Heart left ventricle (tissue), 16 donors: Measurements from ENCODE around the gene CER1. TPM values are rescaled to one million over a fixed set of nuclear protein-coding genes. Genes with fewer than 3 reads are reported as not detected.
"Not testable (repeated sequence)": the region's sequence is repeated elsewhere in the genome, so short reads cannot be mapped to it uniquely, and the experiment has no call there.

Experiments used
- ATAC-seq, 4 donors: fragments of 200-7000 bp; cut with Tn5 transposase; one replicate each; pipeline ENCODE4 v1.9.1; 2020 to 2022; ENCODE audit warnings: moderate library complexity in 4 of 4, mild to moderate bottlenecking in 3 of 4, moderate number of reproducible peaks in 1 of 4
- DNase-seq, 5 donors: peaks; one replicate each; pipeline ENCODE4 v3.0.0-alpha.2; 2020
- H3K27ac ChIP-seq, 12 donors: fragments of 200-600 bp; sonication (generic) in 4 of 12; one replicate each; pipeline versions ENCODE4 v1.5.0 to v1.8.0; 2016 to 2022; ENCODE audit warnings: mild to moderate bottlenecking in 2 of 12
- H3K27me3 ChIP-seq, 9 donors: fragments of 200-600 bp; sonication (generic) in 2 of 9; one replicate each; pipeline versions ENCODE4 v1.5.1 to v1.8.0; 2016 to 2022; ENCODE audit warnings: mild to moderate bottlenecking in 3 of 9
- H3K36me3 ChIP-seq, 9 donors: fragments of 200-600 bp; sonication (generic) in 2 of 9; one replicate each; pipeline versions ENCODE4 v1.5.0 to v1.8.0; 2018 to 2022; ENCODE audit warnings: mild to moderate bottlenecking in 2 of 9
- H3K4me1 ChIP-seq, 12 donors: fragments of 200-600 bp; sonication (generic) in 4 of 12; one replicate each; pipeline versions ENCODE4 v1.5.0 to v1.8.0; 2016 to 2022; ENCODE audit warnings: mild to moderate bottlenecking in 3 of 12
- H3K4me3 ChIP-seq, 12 donors: fragments of 200-600 bp; sonication (generic) in 4 of 12; one replicate each; pipeline versions ENCODE4 v1.5.0 to v1.8.0; 2017 to 2022; ENCODE audit warnings: mild to moderate bottlenecking in 9 of 12, moderate library complexity in 4 of 12
- H3K9me3 ChIP-seq, 12 donors: fragments of 200-600 bp; sonication (generic) in 4 of 12; one replicate each; pipeline versions ENCODE4 v1.5.0 to v1.8.0; 2016 to 2022; ENCODE audit warnings: mild to moderate bottlenecking in 1 of 12
- CTCF ChIP-seq, 12 donors: fragments of 200-600 bp; sonication (generic) in 4 of 12; IDR thresholded peaks; one replicate each; pipeline versions ENCODE4 v1.5.0 to v1.8.0; 2018 to 2022; ENCODE audit warnings: antibody characterized with exemption in 12 of 12, mild to moderate bottlenecking in 5 of 12
- POLR2A ChIP-seq, 2 donors: fragments of 450-650 bp; IDR thresholded peaks; one replicate each; pipeline ENCODE4 v1.6.1; 2017; ENCODE audit warnings: antibody characterized with exemption in 2 of 2, mild to moderate bottlenecking in 2 of 2, moderate library complexity in 2 of 2
- WGBS, 4 donors: extraction: QIAGEN DNeasy Blood & Tissue Kit in 2 of 4; methylation state at CpG; one replicate each; pipeline versions ENCODE4 v1.1.5 to v1.1.7; 2013 to 2018; 5-methylcytosine and 5-hydroxymethylcytosine counted together
- intact Hi-C, 10 donors: fragments of 100-400 bp; cut with DNase I; formaldehyde crosslinking; loops; one replicate each; pipeline versions ENCODE4 v1.11.1 to v1.14.2; 2022
- polyA plus RNA-seq, 2 donors: library from polyadenylated mRNA; stranded (reverse); fragments of 200-250 nt; gene quantifications; one replicate each; pipeline ENCODE4 v1.2.3, GENCODE V29; 2013
- total RNA-seq, 9 donors: library from RNA; depleted of rRNA in 2 of 9; stranded (reverse); fragments of >200 nt in 2 of 9; fragmentation: NEBNext Ultra II Directional in 3 of 9; extraction: Animal tissue kit (Norgen Biotek cat#: 25700) in 3 of 9; gene quantifications; one replicate each; pipeline versions ENCODE4 v1.1.0 to v1.2.4, GENCODE V29; 2016 to 2023
- donor health status: ischemic (EF 13 %, LVEDD 7.1; RV severe dilation, severe dysfunction).
- donor health status: healthy with polysubstance abuse.
- donor health status: DM: no; HTN: yes; CAD: no.
- donor health status: DM: no; HTN: no; CAD: no.
- donor health status: ischemic (EF 25% LVEDD 6.9; RV normal size, moderate dysfunction).
- donor health status: ischemic (EF 25% LVEDD 5.7; RV mildly dilated, moderate dysfunction).
- donor health status: healthy.
- donor health status: DM: yes; HTN: yes; CAD: no.
- donor health status: ischemic (EF 35%, LVEDD 5.7; RV mildly dilated, moderate dysfunction).
- donor health status: nonischemic (EF 11% LVEDD 7.7; RV severe dilation, severe dysfunction).
- donor health status: DM: yes; HTN: yes; CAD: no.
- donor health status: PGD.
- donor health status: ischemic (EF 29% LVEDD 5.4; RV normal size, mild dysfunction).
- donor health status: nonischemic (EF 23%, LVEDD 6.1; RV moderate dilation, normal function).

The CER1 gene
- total and polyA plus RNA-seq, 11 donors: not detected

GRCh38 chr9:14690948-14691730 is 31.4 kb downstream of the CER1 start:
- Histone ChIP-seq H3K4me3 (peak overlapping the region in 1 of 12 donors; percentile 90), H3K27ac (no peak overlapping the region), H3K9me3 (no peaks in the 10 kb centered on the region), H3K36me3 (peaks cover 0 to 42% (median 34%) of the 10 kb centered on the region in 9 donors), H3K4me1 (peaks cover 0 to 17% (median 8%) of the 10 kb centered on the region in 12 donors), H3K27me3 (no peaks in the 10 kb centered on the region)
- 89 to 91% (median 90%) methylated on average over 7 of the region's 7 CpGs for WGBS, 4 donors
- DNase-seq (no peak), ATAC-seq (no peak)
- intact Hi-C loops: loop anchor here in 1 of 10 donors (10.0 kb wide), 1 partner anchor 64 kb away; no protein-coding TSS in a partner anchor
- no peak for TF ChIP-seq POLR2A (IDR thresholded peaks at IDR 0.05)
- no peak for TF ChIP-seq CTCF (IDR thresholded peaks at IDR 0.05)

- Histone ChIP-seq H3K4me3 (no peak overlapping the region), H3K4me1 (peaks cover 0 to 13% (median 4%) of the 10 kb centered on the region in 12 donors), H3K27me3 (no peaks in the 10 kb centered on the region), H3K9me3 (peaks cover 0 to 4% (median 0%) of the 10 kb centered on the region in 12 donors), H3K27ac (no peak overlapping the region), H3K36me3 (peaks cover 0 to 50% (median 35%) of the 10 kb centered on the region in 9 donors)
- TF ChIP-seq POLR2A (IDR thresholded peaks at IDR 0.05) (no peak), CTCF (IDR thresholded peaks at IDR 0.05) (no peak)
- intact Hi-C loops: no loop called here
- no peak for DNase-seq
- ATAC-seq: no peak
- WGBS, 4 donors: 83 to 90% (median 88%) methylated on average over 12 of the region's 12 CpGs
Observed at GRCh38 chr9:14687042-14687719, 35.4 kb downstream of the CER1 start.

- TF ChIP-seq POLR2A (IDR thresholded peaks at IDR 0.05) (no peak), CTCF (IDR thresholded peaks at IDR 0.05) (no peak)
Observed at GRCh38 chr9:14686168-14686567, 36.4 kb downstream of the CER1 start.

GRCh38 chr9:14682616-14683015 is 39.9 kb downstream of the CER1 start:
- 88 to 98% (median 90%) methylated on average over 4 of the region's 4 CpGs for WGBS, 4 donors
- H3K36me3 ChIP-seq: peaks cover 0 to 50% (median 15%) of the 10 kb centered on the region in 9 donors
- DNase-seq, H3K9me3 ChIP-seq, ATAC-seq, H3K27me3 ChIP-seq, H3K4me1 ChIP-seq, intact Hi-C loops, H3K27ac ChIP-seq, H3K4me3 ChIP-seq: not testable (repeated sequence)

More at GRCh38 chr9:14686168-14686567, 36.4 kb downstream of the CER1 start:
- intact Hi-C loops: no loop called here
- Histone ChIP-seq H3K36me3 (peaks cover 0 to 50% (median 35%) of the 10 kb centered on the region in 9 donors), H3K27me3 (no peaks in the 10 kb centered on the region), H3K4me3 (no peak overlapping the region), H3K9me3 (peaks cover 0 to 4% (median 0%) of the 10 kb centered on the region in 12 donors), H3K4me1 (peaks cover 0 to 4% (median 0%) of the 10 kb centered on the region in 12 donors), H3K27ac (no peak overlapping the region)
- ATAC-seq (no peak), DNase-seq (no peak)
